GM10266 (cell line): ENCODE measurements around the gene ZMIZ1.

Experiments used
- DNase-seq: peaks from one replicate; pipeline ENCODE4 v3.0.0; 2012; ENCODE audit errors: extremely low spot score
- TF ChIP-seq, protein P1 (sequence below): IDR thresholded peaks from 2 replicates; pipeline ENCODE4 v1.5.1; 2012; ENCODE audit warnings: mild to moderate bottlenecking, low read depth; ENCODE audit not compliant: control insufficient read depth, insufficient read depth; ENCODE audit errors: missing control alignments

Gene ZMIZ1

DNA sequence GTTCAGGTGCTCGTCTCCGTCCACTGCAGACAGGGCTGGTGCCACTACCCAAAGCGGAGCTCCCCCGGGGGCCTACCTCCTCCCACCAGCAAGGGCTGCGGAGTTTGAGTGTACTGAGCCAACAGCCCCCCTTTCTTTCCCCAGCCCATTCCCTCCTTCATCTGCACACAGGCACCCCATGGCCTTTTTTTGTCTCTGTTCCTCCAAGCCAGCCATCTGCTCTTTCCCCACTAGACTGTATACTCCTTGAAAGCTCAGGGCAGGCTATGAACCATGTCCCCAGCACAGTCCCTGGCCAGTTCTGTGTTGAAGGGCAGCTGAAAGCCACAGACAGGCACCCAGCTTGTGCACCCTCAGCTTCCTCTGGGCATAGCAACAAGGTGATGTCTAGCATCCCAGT lies 99.4 kb downstream of the ZMIZ1 start:
- TF ChIP-seq, protein P1, sequence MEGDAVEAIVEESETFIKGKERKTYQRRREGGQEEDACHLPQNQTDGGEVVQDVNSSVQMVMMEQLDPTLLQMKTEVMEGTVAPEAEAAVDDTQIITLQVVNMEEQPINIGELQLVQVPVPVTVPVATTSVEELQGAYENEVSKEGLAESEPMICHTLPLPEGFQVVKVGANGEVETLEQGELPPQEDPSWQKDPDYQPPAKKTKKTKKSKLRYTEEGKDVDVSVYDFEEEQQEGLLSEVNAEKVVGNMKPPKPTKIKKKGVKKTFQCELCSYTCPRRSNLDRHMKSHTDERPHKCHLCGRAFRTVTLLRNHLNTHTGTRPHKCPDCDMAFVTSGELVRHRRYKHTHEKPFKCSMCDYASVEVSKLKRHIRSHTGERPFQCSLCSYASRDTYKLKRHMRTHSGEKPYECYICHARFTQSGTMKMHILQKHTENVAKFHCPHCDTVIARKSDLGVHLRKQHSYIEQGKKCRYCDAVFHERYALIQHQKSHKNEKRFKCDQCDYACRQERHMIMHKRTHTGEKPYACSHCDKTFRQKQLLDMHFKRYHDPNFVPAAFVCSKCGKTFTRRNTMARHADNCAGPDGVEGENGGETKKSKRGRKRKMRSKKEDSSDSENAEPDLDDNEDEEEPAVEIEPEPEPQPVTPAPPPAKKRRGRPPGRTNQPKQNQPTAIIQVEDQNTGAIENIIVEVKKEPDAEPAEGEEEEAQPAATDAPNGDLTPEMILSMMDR = no peak
- no peak for DNase-seq

DNA sequence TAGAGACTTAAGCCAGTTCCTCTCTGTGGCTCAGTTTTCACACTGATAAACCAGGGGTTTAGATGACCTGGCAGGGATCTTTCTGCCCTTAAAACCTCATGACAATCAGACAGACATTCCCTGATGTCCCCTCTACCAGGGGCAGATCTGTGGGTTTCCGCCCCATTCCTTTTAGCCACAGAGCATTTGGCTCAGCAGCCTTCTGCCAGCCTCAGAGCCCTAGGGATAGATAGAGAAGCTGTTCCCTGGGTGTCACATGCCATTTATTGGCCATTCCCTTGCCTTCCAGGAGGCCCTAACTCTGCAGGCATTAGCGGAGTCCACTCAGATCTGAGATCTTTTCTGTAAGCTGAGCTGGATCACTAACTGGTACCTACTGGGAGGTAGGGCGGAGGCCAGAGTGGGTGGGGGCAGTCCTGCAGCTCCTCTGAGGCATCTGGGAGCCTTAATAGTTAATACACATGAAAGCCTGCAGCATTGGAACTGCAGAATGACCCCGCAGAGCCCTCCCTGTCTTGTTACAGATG lies 101.5 kb downstream of the ZMIZ1 start:
- TF ChIP-seq, protein P1 = no peak
- no peak for DNase-seq

DNA sequence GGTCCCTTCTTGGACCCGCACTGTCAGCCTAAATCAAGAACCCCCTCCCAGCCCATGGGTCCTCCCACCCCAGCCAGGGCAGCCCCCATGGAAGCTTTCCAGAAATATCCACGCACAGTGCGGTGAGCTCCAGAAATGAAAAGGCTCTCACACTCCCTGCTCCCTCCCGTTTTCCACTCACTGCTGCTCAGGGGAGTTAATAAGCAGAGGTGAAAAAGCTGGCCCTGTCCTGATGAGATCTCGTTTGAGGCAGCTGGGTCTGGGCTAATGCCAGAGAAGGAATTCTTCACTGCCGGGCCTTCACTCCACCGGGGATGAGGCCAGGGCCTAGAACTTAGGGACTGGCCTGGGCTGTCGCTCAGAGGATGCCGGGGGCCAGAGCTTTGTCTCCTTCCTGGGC lies 102.2 kb downstream of the ZMIZ1 start:
- TF ChIP-seq, protein P1 = no peak
- DNase-seq = no peak

DNA sequence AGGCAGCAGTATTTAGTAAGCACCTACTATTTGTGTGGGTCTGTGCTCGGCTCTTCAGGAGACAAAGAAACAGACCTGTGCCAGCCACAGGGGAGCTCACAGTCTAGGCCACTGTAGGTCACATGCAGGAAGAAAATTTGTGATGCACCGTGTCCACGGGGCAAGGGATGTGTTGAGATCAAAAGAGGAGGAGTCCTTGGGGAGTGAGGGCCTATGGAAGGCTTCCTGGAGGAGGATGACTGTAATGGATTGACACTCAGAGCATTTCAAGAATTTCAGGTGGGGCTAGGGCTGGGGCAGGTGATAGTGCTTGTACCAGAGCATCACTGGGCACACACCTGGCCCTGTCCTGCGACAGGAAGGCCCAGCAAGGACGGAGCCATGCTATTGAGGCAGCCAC lies 102.7 kb downstream of the ZMIZ1 start:
- TF ChIP-seq, protein P1 = no peak
- no peak for DNase-seq

DNA sequence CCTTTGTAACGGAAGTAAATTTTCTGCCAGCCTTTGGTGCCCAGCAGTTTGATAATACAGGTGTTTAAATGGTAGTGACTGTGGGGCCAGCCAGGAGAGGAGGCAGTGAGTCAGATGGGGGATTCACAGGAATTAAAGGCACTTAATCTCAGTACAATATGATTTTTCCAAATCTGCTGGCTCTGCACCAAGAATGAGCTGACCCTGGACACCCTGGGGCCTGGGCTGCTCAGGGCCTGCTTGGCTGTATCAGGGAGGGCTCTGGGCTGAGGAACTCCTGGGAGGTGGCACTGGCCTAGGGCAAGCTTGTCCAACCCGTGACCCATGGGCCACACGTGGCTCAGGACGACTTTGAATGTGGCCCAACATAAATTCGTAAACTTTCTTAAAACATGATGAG lies 104.1 kb downstream of the ZMIZ1 start:
- no peak for DNase-seq
- TF ChIP-seq, protein P1 = no peak

DNA sequence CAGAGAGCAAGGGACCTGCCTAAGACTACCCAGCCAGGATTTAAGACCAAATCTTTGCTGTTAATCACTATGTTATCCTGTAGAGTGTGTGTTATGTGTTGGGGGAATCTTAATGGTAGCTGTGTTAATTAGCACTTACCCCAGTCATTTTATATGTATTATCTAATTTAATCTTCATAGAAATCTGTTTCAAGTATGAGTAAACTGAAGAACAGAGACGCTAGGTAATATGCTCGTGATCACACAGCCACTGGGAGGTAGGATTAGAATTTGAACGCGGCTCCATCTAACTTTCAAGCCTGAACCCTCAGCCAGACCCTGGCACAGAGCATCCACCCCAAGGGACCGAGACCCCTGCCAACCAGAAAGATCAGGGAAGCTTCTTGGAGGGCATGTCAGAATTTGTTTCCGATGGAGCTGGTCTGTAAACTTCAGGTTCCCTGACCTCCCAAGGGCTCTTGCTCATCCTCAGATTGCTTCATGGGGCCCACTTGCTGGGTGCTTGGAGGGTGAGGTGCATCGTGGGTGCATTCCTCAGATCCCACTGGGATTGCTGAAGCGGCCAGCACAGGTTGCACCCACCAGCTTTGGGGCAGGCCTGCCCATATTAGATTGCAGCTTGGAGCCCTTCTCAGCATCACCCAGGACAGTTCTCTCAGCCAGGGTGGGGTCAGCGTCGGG lies 105.0 kb downstream of the ZMIZ1 start:
- TF ChIP-seq, protein P1 = no peak

DNA sequence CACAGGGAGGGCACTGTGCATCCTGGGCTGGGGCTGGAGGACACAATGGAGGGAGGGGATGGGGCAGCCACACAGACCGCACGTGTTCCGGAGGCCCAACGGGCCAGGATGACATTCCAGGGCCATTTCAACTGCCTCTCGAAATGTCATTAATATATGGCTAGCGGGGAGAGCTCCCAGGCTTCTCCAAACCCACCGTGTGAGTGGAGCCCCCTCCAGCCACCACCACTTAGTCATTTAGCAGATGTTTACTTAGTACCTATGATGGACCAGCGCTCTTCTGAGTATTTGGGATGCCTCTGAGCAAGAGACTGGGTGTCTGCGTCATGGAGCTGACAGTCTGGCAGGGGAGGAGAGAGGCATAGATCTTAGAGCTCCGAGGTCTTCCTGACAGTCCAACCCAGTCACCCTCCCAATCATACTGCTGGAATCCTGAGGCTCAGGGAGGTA lies 107.3 kb downstream of the ZMIZ1 start:
- no peak for DNase-seq

More for the DNA sequence above, 105.0 kb downstream of the ZMIZ1 start:
- no peak for DNase-seq

More for the DNA sequence above, 107.3 kb downstream of the ZMIZ1 start:
- TF ChIP-seq, protein P1 = no peak
